Measurements from ENCODE around the gene MACROH2A1. TPM values are rescaled to one million over a fixed set of nuclear protein-coding genes. Genes with fewer than 3 reads are reported as not detected.

Gene MACROH2A1
- total and polyA plus RNA-seq, 2 experiments from 2014 or later = 64.9 to 81.6 TPM

DNA sequence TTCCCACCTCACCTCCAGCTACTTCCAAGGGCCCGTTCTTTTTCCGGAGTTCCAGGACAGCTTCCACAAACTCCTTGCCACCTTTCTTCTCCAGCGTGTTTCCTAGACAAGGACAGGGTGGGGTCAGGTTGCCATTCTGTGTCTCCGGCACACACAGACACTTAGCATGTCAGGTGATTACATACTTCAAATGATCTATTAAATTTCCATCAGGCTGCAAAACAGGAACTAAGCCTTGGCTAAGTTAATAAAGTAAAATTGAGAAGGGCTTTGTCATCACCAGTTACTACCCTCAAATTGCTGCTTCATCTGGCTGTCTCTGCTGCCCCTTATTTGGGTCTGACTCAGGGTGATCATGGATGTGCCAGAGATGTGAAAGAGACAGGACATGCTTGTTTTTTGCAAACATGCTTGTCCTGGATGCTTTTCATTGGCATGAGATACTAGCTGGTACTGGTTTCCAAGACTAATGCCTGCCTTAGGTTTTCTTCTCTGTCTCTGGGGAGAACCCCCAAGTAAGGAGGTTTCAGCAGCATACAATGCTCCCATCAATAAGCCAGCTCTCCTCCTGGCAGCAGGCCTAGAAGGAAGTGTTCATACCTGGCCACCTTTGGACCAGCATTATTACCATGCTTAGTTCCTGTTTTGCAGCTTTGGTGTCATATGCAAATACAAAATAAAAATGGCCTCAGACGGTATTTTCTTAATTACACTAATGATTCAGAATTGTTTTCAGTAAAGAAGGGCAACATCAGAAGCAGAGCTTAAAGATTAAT lies 52.9 kb downstream of the MACROH2A1 start:
- Histone ChIP-seq H3K36me3 (ENCODE audit: insufficient read depth) (no peaks in the 10 kb centered on the region), H3K9me2 (ENCODE audit: insufficient read depth) (no peaks in the 10 kb centered on the region), H3K27me3 (ENCODE audit: insufficient read depth) (no peaks in the 10 kb centered on the region), H4K20me1 (replicated peaks; ENCODE audit: insufficient read depth) (no peaks in the 10 kb centered on the region; the same call in 1 of the 2 replicates), H3K27ac (ENCODE audit: low read depth) (no peak overlapping the region), H2AFZ (no peak overlapping the region), H3K4me1 (ENCODE audit: insufficient read depth) (no peaks in the 10 kb centered on the region), H3K79me2 (replicated peaks; ENCODE audit: insufficient read depth) (no peaks in the 10 kb centered on the region), H3F3A (replicated peaks; ENCODE audit: low read depth) (no peaks in the 10 kb centered on the region), H3K4me2 (no peak overlapping the region), H3K4me3 (no peak overlapping the region)
- no peak overlapping the region for H3K27ac Mint-ChIP-seq
- H3K9me3 Mint-ChIP-seq = no peaks in the 10 kb centered on the region
- H3K27me3 Mint-ChIP-seq (ENCODE audit: insufficient read depth, low read depth, poor library complexity) = peaks cover 11% of the 10 kb centered on the region
- H3K36me3 Mint-ChIP-seq (ENCODE audit: low read depth) = peaks cover 50% of the 10 kb centered on the region
- H3K4me3 Mint-ChIP-seq = no peak overlapping the region
- no peak for TF ChIP-seq CREB1 (CRISPR knock-in tag; IDR thresholded peaks at IDR 0.05; ENCODE audit: low read depth)
- TF ChIP-seq, protein P1, sequence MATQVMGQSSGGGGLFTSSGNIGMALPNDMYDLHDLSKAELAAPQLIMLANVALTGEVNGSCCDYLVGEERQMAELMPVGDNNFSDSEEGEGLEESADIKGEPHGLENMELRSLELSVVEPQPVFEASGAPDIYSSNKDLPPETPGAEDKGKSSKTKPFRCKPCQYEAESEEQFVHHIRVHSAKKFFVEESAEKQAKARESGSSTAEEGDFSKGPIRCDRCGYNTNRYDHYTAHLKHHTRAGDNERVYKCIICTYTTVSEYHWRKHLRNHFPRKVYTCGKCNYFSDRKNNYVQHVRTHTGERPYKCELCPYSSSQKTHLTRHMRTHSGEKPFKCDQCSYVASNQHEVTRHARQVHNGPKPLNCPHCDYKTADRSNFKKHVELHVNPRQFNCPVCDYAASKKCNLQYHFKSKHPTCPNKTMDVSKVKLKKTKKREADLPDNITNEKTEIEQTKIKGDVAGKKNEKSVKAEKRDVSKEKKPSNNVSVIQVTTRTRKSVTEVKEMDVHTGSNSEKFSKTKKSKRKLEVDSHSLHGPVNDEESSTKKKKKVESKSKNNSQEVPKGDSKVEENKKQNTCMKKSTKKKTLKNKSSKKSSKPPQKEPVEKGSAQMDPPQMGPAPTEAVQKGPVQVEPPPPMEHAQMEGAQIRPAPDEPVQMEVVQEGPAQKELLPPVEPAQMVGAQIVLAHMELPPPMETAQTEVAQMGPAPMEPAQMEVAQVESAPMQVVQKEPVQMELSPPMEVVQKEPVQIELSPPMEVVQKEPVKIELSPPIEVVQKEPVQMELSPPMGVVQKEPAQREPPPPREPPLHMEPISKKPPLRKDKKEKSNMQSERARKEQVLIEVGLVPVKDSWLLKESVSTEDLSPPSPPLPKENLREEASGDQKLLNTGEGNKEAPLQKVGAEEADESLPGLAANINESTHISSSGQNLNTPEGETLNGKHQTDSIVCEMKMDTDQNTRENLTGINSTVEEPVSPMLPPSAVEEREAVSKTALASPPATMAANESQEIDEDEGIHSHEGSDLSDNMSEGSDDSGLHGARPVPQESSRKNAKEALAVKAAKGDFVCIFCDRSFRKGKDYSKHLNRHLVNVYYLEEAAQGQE (IDR thresholded peaks at IDR 0.05; ENCODE audit: unreplicated experiment) = no peak
- TF ChIP-seq, protein P2, sequence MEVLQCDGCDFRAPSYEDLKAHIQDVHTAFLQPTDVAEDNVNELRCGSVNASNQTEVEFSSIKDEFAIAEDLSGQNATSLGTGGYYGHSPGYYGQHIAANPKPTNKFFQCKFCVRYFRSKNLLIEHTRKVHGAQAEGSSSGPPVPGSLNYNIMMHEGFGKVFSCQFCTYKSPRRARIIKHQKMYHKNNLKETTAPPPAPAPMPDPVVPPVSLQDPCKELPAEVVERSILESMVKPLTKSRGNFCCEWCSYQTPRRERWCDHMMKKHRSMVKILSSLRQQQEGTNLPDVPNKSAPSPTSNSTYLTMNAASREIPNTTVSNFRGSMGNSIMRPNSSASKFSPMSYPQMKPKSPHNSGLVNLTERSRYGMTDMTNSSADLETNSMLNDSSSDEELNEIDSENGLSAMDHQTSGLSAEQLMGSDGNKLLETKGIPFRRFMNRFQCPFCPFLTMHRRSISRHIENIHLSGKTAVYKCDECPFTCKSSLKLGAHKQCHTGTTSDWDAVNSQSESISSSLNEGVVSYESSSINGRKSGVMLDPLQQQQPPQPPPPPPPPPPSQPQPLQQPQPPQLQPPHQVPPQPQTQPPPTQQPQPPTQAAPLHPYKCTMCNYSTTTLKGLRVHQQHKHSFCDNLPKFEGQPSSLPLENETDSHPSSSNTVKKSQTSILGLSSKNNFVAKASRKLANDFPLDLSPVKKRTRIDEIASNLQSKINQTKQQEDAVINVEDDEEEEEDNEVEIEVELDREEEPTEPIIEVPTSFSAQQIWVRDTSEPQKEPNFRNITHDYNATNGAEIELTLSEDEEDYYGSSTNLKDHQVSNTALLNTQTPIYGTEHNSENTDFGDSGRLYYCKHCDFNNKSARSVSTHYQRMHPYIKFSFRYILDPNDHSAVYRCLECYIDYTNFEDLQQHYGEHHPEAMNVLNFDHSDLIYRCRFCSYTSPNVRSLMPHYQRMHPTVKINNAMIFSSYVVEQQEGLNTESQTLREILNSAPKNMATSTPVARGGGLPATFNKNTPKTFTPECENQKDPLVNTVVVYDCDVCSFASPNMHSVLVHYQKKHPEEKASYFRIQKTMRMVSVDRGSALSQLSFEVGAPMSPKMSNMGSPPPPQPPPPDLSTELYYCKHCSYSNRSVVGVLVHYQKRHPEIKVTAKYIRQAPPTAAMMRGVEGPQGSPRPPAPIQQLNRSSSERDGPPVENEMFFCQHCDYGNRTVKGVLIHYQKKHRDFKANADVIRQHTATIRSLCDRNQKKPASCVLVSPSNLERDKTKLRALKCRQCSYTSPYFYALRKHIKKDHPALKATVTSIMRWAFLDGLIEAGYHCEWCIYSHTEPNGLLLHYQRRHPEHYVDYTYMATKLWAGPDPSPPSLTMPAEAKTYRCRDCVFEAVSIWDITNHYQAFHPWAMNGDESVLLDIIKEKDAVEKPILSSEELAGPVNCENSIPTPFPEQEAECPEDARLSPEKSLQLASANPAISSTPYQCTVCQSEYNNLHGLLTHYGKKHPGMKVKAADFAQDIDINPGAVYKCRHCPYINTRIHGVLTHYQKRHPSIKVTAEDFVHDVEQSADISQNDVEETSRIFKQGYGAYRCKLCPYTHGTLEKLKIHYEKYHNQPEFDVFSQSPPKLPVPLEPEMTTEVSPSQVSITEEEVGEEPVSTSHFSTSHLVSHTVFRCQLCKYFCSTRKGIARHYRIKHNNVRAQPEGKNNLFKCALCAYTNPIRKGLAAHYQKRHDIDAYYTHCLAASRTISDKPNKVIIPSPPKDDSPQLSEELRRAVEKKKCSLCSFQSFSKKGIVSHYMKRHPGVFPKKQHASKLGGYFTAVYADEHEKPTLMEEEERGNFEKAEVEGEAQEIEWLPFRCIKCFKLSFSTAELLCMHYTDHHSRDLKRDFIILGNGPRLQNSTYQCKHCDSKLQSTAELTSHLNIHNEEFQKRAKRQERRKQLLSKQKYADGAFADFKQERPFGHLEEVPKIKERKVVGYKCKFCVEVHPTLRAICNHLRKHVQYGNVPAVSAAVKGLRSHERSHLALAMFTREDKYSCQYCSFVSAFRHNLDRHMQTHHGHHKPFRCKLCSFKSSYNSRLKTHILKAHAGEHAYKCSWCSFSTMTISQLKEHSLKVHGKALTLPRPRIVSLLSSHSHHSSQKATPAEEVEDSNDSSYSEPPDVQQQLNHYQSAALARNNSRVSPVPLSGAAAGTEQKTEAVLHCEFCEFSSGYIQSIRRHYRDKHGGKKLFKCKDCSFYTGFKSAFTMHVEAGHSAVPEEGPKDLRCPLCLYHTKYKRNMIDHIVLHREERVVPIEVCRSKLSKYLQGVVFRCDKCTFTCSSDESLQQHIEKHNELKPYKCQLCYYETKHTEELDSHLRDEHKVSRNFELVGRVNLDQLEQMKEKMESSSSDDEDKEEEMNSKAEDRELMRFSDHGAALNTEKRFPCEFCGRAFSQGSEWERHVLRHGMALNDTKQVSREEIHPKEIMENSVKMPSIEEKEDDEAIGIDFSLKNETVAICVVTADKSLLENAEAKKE (CRISPR knock-in tag; IDR thresholded peaks at IDR 0.05) = no peak
- TF ChIP-seq, protein P3, sequence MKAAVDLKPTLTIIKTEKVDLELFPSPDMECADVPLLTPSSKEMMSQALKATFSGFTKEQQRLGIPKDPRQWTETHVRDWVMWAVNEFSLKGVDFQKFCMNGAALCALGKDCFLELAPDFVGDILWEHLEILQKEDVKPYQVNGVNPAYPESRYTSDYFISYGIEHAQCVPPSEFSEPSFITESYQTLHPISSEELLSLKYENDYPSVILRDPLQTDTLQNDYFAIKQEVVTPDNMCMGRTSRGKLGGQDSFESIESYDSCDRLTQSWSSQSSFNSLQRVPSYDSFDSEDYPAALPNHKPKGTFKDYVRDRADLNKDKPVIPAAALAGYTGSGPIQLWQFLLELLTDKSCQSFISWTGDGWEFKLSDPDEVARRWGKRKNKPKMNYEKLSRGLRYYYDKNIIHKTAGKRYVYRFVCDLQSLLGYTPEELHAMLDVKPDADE (IDR thresholded peaks at IDR 0.05) = no peak
- no peak for TF ChIP-seq POLR2AphosphoS5 (IDR thresholded peaks at IDR 0.05; ENCODE audit: low read depth)
- H3K4me1 Mint-ChIP-seq = no peaks in the 10 kb centered on the region
- ATAC-seq (no peak), DNase-seq (ENCODE audit: low spot score) (no peak)

Data from GM23338 (cell line).